LNCaP clone FGC (cell line): ENCODE data around the gene UTS2R.

ENCODE experiments used
- DNase-seq: peaks from one replicate; pipeline ENCODE4 v3.0.0-alpha.2; 2011; ENCODE audit warnings: low read depth
- H3K4me3 ChIP-seq: 2 replicates; pipeline ENCODE4 v1.5.1; 2011; ENCODE audit warnings: mild to moderate bottlenecking, low read depth, low read length, control low read depth
- TF ChIP-seq, protein P1 (sequence below): IDR thresholded peaks from 2 replicates; pipeline ENCODE4 v1.5.1; 2012; ENCODE audit warnings: mild to moderate bottlenecking; ENCODE audit not compliant: control insufficient read depth, insufficient read depth; ENCODE audit errors: extremely low read depth

UTS2R gene

GRCh38 chr17:82330322-82331239 lies 41.0 kb upstream of the UTS2R start:
- DNase-seq, result no peak
- H3K4me3 ChIP-seq, result no peak overlapping the region

DNA sequence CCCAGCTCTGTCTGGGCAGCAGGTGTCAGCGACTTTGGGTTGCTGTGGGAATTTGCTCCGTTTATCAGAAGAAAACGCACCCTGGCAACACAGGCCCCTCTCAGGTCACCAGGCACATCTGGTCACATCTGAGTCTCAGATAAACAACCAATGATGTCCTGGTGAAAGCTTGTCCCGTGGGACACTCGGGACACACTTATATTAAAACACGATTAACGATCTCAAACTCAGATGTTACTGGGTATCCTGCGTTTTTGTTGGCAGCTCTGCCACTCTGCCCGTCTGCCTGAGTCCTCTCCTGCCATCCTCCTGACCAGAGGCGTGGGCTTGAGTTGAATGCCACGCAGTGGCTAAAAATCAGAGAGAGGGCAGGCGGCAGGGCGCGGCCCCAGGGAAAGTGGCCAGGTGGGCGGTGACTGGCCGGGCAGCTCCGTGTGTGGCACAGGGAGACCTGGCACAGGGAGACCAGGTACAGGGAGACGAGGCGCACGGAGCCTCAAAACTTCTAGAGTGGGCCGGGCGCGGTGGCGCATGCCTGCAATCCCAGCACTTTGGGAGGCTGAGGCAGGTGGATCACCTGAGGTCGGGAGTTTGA lies 40.1 kb upstream of the UTS2R start:
- no peak for DNase-seq
- no peak overlapping the region for H3K4me3 ChIP-seq
- TF ChIP-seq, protein P1, sequence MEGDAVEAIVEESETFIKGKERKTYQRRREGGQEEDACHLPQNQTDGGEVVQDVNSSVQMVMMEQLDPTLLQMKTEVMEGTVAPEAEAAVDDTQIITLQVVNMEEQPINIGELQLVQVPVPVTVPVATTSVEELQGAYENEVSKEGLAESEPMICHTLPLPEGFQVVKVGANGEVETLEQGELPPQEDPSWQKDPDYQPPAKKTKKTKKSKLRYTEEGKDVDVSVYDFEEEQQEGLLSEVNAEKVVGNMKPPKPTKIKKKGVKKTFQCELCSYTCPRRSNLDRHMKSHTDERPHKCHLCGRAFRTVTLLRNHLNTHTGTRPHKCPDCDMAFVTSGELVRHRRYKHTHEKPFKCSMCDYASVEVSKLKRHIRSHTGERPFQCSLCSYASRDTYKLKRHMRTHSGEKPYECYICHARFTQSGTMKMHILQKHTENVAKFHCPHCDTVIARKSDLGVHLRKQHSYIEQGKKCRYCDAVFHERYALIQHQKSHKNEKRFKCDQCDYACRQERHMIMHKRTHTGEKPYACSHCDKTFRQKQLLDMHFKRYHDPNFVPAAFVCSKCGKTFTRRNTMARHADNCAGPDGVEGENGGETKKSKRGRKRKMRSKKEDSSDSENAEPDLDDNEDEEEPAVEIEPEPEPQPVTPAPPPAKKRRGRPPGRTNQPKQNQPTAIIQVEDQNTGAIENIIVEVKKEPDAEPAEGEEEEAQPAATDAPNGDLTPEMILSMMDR, result no peak

More at GRCh38 chr17:82330322-82331239, 41.0 kb upstream of the UTS2R start:
- TF ChIP-seq, protein P1, result no peak

DNA sequence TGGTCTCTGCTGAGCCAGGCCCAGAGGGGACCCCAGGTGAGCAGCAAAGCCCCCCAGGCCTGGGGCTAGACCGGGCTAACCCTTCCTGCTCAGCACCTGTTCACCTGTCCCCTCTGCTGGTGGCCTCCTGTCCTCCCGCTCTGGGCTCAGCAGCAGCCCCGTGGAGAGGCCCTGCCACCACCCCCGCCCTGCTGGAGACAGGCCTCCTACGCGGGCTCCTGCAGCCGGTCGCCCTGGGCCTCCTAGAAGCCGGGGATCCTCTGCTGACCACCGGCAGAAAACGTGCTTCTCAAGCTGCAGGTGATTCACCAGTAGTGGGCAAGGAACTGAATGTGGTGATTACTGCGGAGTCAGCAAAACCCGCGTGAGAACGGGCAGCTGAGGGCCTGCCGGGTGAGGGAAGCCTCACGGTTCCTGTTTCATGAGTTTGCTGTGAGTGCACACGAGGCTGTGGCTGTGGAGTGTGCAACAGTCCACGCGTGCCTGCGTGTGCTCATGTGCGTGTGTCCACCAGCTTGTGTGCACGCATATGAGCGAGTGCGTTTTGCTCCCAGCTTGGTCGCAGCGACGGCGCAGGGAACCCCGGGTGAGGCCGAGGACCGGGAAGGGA lies 38.8 kb upstream of the UTS2R start:
- peak overlapping the region; percentile 56 for H3K4me3 ChIP-seq
- no peak for DNase-seq

DNA sequence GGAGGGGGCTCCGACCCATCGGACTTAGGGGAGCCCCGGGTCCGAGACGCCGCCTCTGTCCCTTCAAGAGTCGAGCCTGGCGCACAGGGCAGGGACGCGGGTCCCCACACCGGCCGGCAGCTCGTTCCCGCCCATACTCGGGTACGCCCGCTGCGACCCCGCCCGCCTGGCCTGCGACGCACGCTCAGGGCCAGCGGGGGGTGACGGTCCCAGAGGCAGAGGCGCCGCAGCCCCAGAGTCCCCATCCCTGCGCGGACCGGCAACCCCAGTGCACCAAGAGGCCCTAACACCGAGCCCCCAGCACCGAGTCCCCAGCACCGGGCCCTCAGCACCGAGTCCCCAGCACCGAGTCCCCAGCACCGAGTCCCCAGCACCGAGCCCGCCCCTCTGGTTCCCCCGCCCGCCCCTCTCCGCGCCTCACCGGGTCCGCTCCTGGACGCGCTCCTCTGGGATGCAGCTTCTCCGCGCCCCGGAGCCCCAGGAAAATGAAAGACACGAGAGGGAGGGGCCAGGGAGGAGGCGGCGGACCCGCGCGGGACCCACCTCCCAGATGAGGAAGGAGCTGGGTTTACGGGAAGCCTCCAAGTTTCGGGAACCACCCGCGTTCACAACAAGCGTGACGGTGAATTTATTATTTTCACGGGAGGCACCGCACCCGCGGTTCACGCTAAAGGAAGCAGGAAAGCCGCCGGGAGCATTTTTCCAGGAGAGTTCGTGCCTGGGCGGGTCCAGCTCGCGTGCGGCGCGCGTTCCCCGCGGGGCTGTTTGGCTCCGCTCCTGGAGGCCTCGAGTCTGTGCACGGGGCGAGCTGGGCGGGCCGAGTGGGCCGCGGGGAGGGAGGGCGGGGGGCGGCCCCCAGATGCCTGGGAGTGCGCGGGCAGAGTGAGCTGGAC lies 38.0 kb upstream of the UTS2R start, which contains the start of gene SECTM1:
SECTM1 (minus strand) TSS at position 488 of the 893 bp plus-strand sequence. CDS start 6,526 bp downstream, outside the sequence.
- peak within 1 kb of the TSS; percentile 56 for H3K4me3 ChIP-seq
- DNase-seq, result no peak
- TF ChIP-seq, protein P1, result no peak

More for the DNA sequence above, 38.8 kb upstream of the UTS2R start:
- TF ChIP-seq, protein P1, result peak; percentile 19; the same call in 1 of the 2 replicates

- TF ChIP-seq, protein P1, result no peak
- peak overlapping the region; percentile 56 for H3K4me3 ChIP-seq
- DNase-seq, result no peak
Measured at GRCh38 chr17:82334204-82334621, 37.4 kb upstream of the UTS2R start.

- no peak for DNase-seq
Measured at GRCh38 chr17:82334622-82335394, 36.8 kb upstream of the UTS2R start.

More at GRCh38 chr17:82334622-82335394, 36.8 kb upstream of the UTS2R start:
- TF ChIP-seq, protein P1, result no peak
- peak overlapping the region; percentile 56 for H3K4me3 ChIP-seq
